Kidney (tissue), 14 donors: ENCODE results near the gene MED27. TPM values are rescaled to one million over a fixed set of nuclear protein-coding genes. Genes with fewer than 3 reads are reported as not detected.
A peak's percentile ranks its signal among the peaks of the same experiment; 100 is the strongest.

ENCODE experiments used
- DNase-seq, 5 donors: peaks; one replicate each; pipeline ENCODE4 v3.0.0-alpha.2; 2013 to 2020
- FAIRE-seq: peaks from 2 replicates; lab custom pipeline; 2012; peaks lifted over from hg19 to GRCh38; lab: Jason Lieb, UNC
- H3K27ac ChIP-seq, 2 donors: one replicate each; pipeline ENCODE4 v1.7.0; 2013; ENCODE audit warnings: low read depth in 2 of 2, low read length in 2 of 2, inconsistent platforms in 1 of 2
- H3K27me3 ChIP-seq: one replicate; pipeline ENCODE4 v1.7.1; 2013; ENCODE audit warnings: low read length, inconsistent platforms; ENCODE audit not compliant: control insufficient read depth, insufficient read depth
- H3K36me3 ChIP-seq, 3 donors: one replicate each; pipeline versions ENCODE4 v1.7.0 to v1.7.1; 2013; ENCODE audit warnings: low read length in 3 of 3, control low read depth in 1 of 3, inconsistent platforms in 1 of 3; ENCODE audit not compliant: insufficient read depth in 3 of 3, control insufficient read depth in 2 of 3
- H3K4me1 ChIP-seq, 3 donors: one replicate each; pipeline versions ENCODE4 v1.7.0 to v1.7.1; 2013; ENCODE audit warnings: low read length in 3 of 3, inconsistent platforms in 1 of 3, low read depth in 1 of 3; ENCODE audit not compliant: control insufficient read depth in 2 of 3, insufficient read depth in 2 of 3
- H3K4me3 ChIP-seq, 3 donors: one replicate each; pipeline versions ENCODE4 v1.7.0 to v1.8.1; 2013; ENCODE audit warnings: low read length in 3 of 3, control low read depth in 1 of 3, inconsistent platforms in 1 of 3
- H3K9ac ChIP-seq, 3 donors: one replicate each; pipeline versions ENCODE4 v1.7.0 to v1.7.1; 2013; ENCODE audit warnings: low read length in 3 of 3, control low read depth in 1 of 3, inconsistent platforms in 1 of 3
- H3K9me3 ChIP-seq, 3 donors: one replicate each; pipeline versions ENCODE4 v1.7.0 to v1.7.1; 2013; ENCODE audit warnings: low read length in 3 of 3, control low read depth in 1 of 3, inconsistent platforms in 1 of 3; ENCODE audit not compliant: control insufficient read depth in 2 of 3, insufficient read depth in 1 of 3
- CTCF ChIP-seq: IDR thresholded peaks from 3 replicates; pipeline ENCODE4 v1.5.1; 2012; ENCODE audit warnings: mild to moderate bottlenecking, moderate library complexity, borderline replicate concordance; ENCODE audit not compliant: insufficient read depth; ENCODE audit errors: extremely low read depth
- intact Hi-C: fragments of 100-400 bp; cut with DNase I; formaldehyde crosslinking; loops from one replicate; pipeline ENCODE4 v1.11.1; 2022
- polyA plus RNA-seq: library from polyadenylated mRNA; stranded (reverse); fragments of 350-450 nt; fragmentation: Illumina TruSeq; extraction: RNeasy Lipid Tissue Mini Kit (QIAGEN cat#74804); gene quantifications from one replicate; pipeline ENCODE4 v1.2.3, GENCODE V29; 2014; ENCODE audit warnings: low read depth, low replicate concordance; ENCODE audit not compliant: insufficient read depth
- total RNA-seq: library from RNA; stranded (reverse); fragmentation: NEBNext Ultra II Directional; extraction: Animal tissue kit (Norgen Biotek cat#: 25700); gene quantifications from one replicate; pipeline ENCODE4 v1.2.1, GENCODE V29; 2021
- donor health status: control.
- donor health status: control.
- donor health status: control.
- donor health status: control.
- donor health status: control.
- donor health status: DM: yes; HTN: yes; CAD: no.
- donor health status: Normal renal cell carcinoma (clear cell type).

MED27 gene
- total and polyA plus RNA-seq, 2 donors from 2014 or later = 15.9 to 23.1 TPM

DNA sequence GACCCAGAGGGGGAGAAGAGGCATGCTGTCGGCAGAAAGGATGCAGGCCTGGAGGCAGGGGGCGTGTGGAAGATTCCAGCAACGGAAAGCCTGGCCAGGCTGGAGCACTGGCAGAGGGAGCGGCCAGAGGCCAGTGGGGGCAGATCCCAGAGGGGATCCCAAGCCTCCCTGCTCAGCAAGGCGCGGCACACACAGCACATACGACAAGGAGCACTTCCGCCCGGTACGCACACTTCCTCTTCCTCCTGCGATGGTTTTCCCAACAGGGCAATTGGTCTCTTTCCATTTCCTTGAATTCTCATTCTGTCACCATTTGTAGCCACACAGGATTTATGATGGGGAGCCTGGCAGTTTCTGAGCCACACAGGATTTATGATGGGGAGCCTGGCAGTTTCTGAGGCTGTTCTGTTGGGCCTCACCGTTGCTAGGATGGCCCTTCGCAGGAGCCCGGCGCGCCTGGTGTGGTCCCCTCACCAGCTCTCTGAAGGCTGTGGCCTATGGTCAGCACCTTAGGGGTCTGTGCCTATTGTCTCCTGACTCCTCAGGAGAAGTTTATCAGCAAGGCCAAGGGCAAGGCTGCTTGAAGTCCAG, 216.3 kb downstream of the MED27 start:
- no peak overlapping the region for H3K27ac ChIP-seq
- intact Hi-C loops = no loop called here
- no peaks in the 10 kb centered on the region for H3K4me1 ChIP-seq
- H3K27me3 ChIP-seq = no peaks in the 10 kb centered on the region
- no peak overlapping the region for H3K9ac ChIP-seq
- DNase-seq (peak in 1 of 5 donors; percentile 46), FAIRE-seq (no peak)
- no peak overlapping the region for H3K4me3 ChIP-seq
- H3K36me3 ChIP-seq = peaks cover 0 to 5% (median 3%) of the 10 kb centered on the region in 3 donors
- no peak for TF ChIP-seq CTCF
- H3K9me3 ChIP-seq = no peaks in the 10 kb centered on the region

DNA sequence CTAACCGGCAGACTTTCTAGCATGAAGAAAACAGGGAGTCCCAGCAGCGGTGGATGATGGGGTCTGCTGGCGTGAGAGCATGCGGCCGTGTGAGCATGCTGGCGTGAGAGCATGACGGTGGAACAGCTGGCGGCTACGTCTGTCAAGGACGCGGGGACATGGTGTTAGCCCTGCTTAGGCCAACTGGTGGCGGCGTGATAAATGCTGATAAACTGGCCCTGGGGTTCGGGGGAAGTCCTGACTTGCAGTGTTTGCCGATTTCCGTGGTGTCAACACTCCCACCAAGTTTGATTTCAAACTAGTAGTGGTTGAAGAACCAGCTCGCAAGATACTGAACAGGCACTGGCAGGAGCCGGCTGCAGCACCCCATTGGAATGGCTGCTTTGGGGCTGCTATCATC, 217.4 kb downstream of the MED27 start:
- no peak for TF ChIP-seq CTCF
- FAIRE-seq (no peak), DNase-seq (peak in 1 of 5 donors; percentile 48)
- Histone ChIP-seq H3K9me3 (no peaks in the 10 kb centered on the region), H3K9ac (no peak overlapping the region), H3K4me3 (no peak overlapping the region), H3K4me1 (no peaks in the 10 kb centered on the region), H3K27ac (no peak overlapping the region), H3K27me3 (no peaks in the 10 kb centered on the region), H3K36me3 (peaks cover 0 to 5% (median 5%) of the 10 kb centered on the region in 3 donors)
- intact Hi-C loops = no loop called here

- FAIRE-seq (no peak), DNase-seq (no peak)
- intact Hi-C loops = no loop called here
Observed at GRCh38 chr9:131860430-131860829, 219.2 kb downstream of the MED27 start.

More at GRCh38 chr9:131860430-131860829, 219.2 kb downstream of the MED27 start:
- H3K9ac ChIP-seq = no peak overlapping the region
- no peak for TF ChIP-seq CTCF
- no peaks in the 10 kb centered on the region for H3K9me3 ChIP-seq
- H3K4me3 ChIP-seq = no peak overlapping the region
- H3K27me3 ChIP-seq = no peaks in the 10 kb centered on the region
- H3K4me1 ChIP-seq = no peaks in the 10 kb centered on the region
- peaks cover 0 to 5% (median 5%) of the 10 kb centered on the region in 3 donors for H3K36me3 ChIP-seq
- no peak overlapping the region for H3K27ac ChIP-seq
